GM12878 (cell line): ENCODE results near the gene TM4SF4. TPM values are rescaled to one million over a fixed set of nuclear protein-coding genes. Genes with fewer than 3 reads are reported as not detected.

ENCODE experiments used
- ATAC-seq: fragments of 200-7000 bp; cut with Tn5 transposase; 3 replicates; pipeline ENCODE4 v1.9.1; 2020; ENCODE audit warnings: mild to moderate bottlenecking, moderate library complexity
- BruUV-seq: library from RNA; stranded (reverse); fragments of 400-500 nt; replicated peaks from 2 replicates; lab custom pipeline; 2021; lab: Mats Ljungman, UMichigan
- CTCF ChIA-PET: fragments of 300-600 bp; sonication (Branson Sonifier 250); formaldehyde crosslinking; extraction: SDS; loops from one replicate; lab custom pipeline; 2021; ENCODE audit warnings: inconsistent platforms; lab: Yijun Ruan, JAX
- POLR2A ChIA-PET: fragments of 350-600 bp; formaldehyde crosslinking; extraction: SDS; loops from one replicate; lab custom pipeline; 2021; ENCODE audit warnings: inconsistent platforms; lab: Charles Lee
- RAD21 ChIA-PET: fragments of 300-600 bp; sonication (Branson Sonifier 250); formaldehyde crosslinking; loops from one replicate; lab custom pipeline; 2023; ENCODE audit warnings: antibody characterized with exemption; ENCODE audit not compliant: unreplicated experiment; lab: Charles Lee
- SMC1A ChIA-PET: fragments of 300-600 bp; sonication (Branson Sonifier 250); formaldehyde crosslinking; loops from one replicate; lab custom pipeline; 2023; ENCODE audit not compliant: unreplicated experiment, uncharacterized antibody; lab: Charles Lee
- DNase-seq: peaks from one replicate; pipeline ENCODE4 v3.0.0-alpha.2; 2011; ENCODE audit warnings: low read depth, low spot score
- FAIRE-seq: peaks from 3 replicates; lab custom pipeline; 2011; peaks lifted over from hg19 to GRCh38; lab: Jason Lieb, UNC
- H2AFZ ChIP-seq: 2 replicates; pipeline ENCODE4 v1.6.0; 2011; ENCODE audit warnings: low read depth, low read length, control low read depth; ENCODE audit not compliant: control insufficient read depth
- H3K27ac ChIP-seq: 2 replicates; pipeline ENCODE4 v1.5.1; 2011; ENCODE audit warnings: control low read depth; ENCODE audit not compliant: control insufficient read depth, insufficient read depth
- H3K27me3 ChIP-seq, 2 experiments: replicated peaks in 1 of 2; 2 replicates each; pipeline versions ENCODE4 v1.6.0 to v1.6.1; 2011; ENCODE audit warnings: low read length in 1 of 2; ENCODE audit not compliant: control insufficient read depth in 2 of 2, insufficient read depth in 2 of 2
- H3K36me3 ChIP-seq, 2 experiments: 2 replicates each; pipeline ENCODE4 v1.5.1; 2011; ENCODE audit warnings: low read length in 1 of 2; ENCODE audit not compliant: control insufficient read depth in 2 of 2, insufficient read depth in 2 of 2
- H3K4me1 ChIP-seq: 2 replicates; pipeline ENCODE4 v1.6.1; 2011; ENCODE audit warnings: mild to moderate bottlenecking, low read length, moderate library complexity, mixed read lengths; ENCODE audit not compliant: control insufficient read depth, insufficient read depth
- H3K4me2 ChIP-seq: 2 replicates; pipeline ENCODE4 v1.6.0; 2011; ENCODE audit warnings: control low read depth; ENCODE audit not compliant: control insufficient read depth, insufficient read depth
- H3K4me3 ChIP-seq: fragments of 200-600 bp; sonication (generic); 2 replicates; pipeline ENCODE4 v1.5.1; 2016
- H3K79me2 ChIP-seq: 2 replicates; pipeline ENCODE4 v1.6.0; 2011; ENCODE audit warnings: low read length; ENCODE audit not compliant: control insufficient read depth, insufficient read depth
- H3K9ac ChIP-seq: 2 replicates; pipeline ENCODE4 v1.8.0; 2011; ENCODE audit warnings: low read length, control low read depth, mixed read lengths; ENCODE audit not compliant: control insufficient read depth, insufficient read depth
- H3K9me3 ChIP-seq: replicated peaks from 3 replicates; pipeline ENCODE4 v1.5.1; 2011; ENCODE audit warnings: mild to moderate bottlenecking, low read length; ENCODE audit not compliant: control insufficient read depth, insufficient read depth
- H4K20me1 ChIP-seq: 2 replicates; pipeline ENCODE4 v1.6.0; 2011; ENCODE audit not compliant: control insufficient read depth, insufficient read depth
- CBX5 ChIP-seq: sonication (generic); IDR thresholded peaks from 2 replicates; pipeline ENCODE4 v1.6.1; 2016; ENCODE audit warnings: low read depth, moderate library complexity, mild to moderate bottlenecking, inconsistent platforms
- E2F8 ChIP-seq: fragments of 450-650 bp; IDR thresholded peaks from 2 replicates; pipeline ENCODE4 v1.6.1; 2018; ENCODE audit warnings: mild to moderate bottlenecking, low read depth, moderate library complexity; ENCODE audit not compliant: partially characterized antibody
- EP300 ChIP-seq, 2 experiments: fragments of 150-350 bp in 1 of 2; IDR thresholded peaks; 2 replicates each; pipeline ENCODE4 v1.6.1; 2011 to 2012; ENCODE audit warnings: low read depth in 2 of 2, low read length in 2 of 2, borderline replicate concordance in 1 of 2, improper control_type of control experiment in 1 of 2, inconsistent platforms in 1 of 2; ENCODE audit not compliant: control insufficient read depth in 1 of 2
- STAT3 ChIP-seq: IDR thresholded peaks from 2 replicates; pipeline ENCODE4 v1.6.1; 2011; ENCODE audit warnings: low read depth, low read length, improper control_type of control experiment
- WGBS: methylation state at CpG from one replicate; pipeline ENCODE4 v1.1.6; 2016; ENCODE audit warnings: low lambda C conversion rate; ENCODE audit not compliant: insufficient replicate concordance, insufficient coverage; ENCODE audit errors: missing lambda C conversion rate; 5-methylcytosine and 5-hydroxymethylcytosine counted together
- in situ Hi-C: fragments of 300-500 bp; cut with MboI; formaldehyde crosslinking; loops from 9 replicates; pipeline ENCODE4 v1.14.3; 2018; ENCODE audit warnings: mixed read lengths
- intact Hi-C: fragments of 100-400 bp; cut with micrococcal nuclease; formaldehyde crosslinking; loops from one replicate; pipeline ENCODE4 v1.14.2; 2022; ENCODE audit not compliant: unreplicated experiment
- polyA plus RNA-seq, 11 experiments: library from polyadenylated mRNA; depleted of rRNA in 4 of 11; unstranded in 6 of 11; stranded (reverse) in 5 of 11; fragments of >200 nt; fragmentation: Nextera tagmentation in 4 of 11; fragmentation: Illumina TruSeq in 1 of 11; extraction: Ambion mirVana in 4 of 11; extraction: Trizol in 1 of 11; gene quantifications; 1 replicate in 1 of 11; 2 replicates in 10 of 11; pipeline versions ENCODE4 v1.2.1 to v1.2.3, GENCODE V29; 2011 to 2016; ENCODE audit warnings: inconsistent platforms in 2 of 11, missing spikeins in 2 of 11, low read depth in 1 of 11
- total RNA-seq, 4 experiments: library from RNA; depleted of rRNA in 3 of 4; stranded (reverse); fragments of >200 nt in 3 of 4; fragmentation: Illumina TruSeq in 1 of 4; extraction: Trizol in 1 of 4; gene quantifications; 2 replicates each; pipeline versions ENCODE4 v1.2.1 to v1.2.3, GENCODE V29; 2013 to 2021

The TM4SF4 gene
- total and polyA plus RNA-seq, 10 of the 15 experiments (the other 5 are each of a cell fraction or from before 2014, with no cell fraction given) = 0.06 to 1.3 TPM; not detected in 8

GRCh38 chr3:149547413-149547812 is 72.9 kb downstream of the TM4SF4 start:
- SMC1A ChIA-PET = interaction anchor here (1.1 to 1.4 kb wide), 3 partner anchors 16 to 33 kb away, joined by 4 to 6 read pairs (median 4); no protein-coding TSS in a partner anchor
- in situ Hi-C loops = no loop called here
- BruUV-seq = no TSS peak

More at GRCh38 chr3:149547413-149547812, 72.9 kb downstream of the TM4SF4 start:
- no peak for DNase-seq
- Histone ChIP-seq H3K4me1 (peaks cover 7% of the 10 kb centered on the region), H3K4me3 (no peak overlapping the region), H2AFZ (no peak overlapping the region), H3K9ac (no peak overlapping the region), H3K4me2 (no peak overlapping the region), H3K27ac (no peak overlapping the region), H3K9me3 (no peaks in the 10 kb centered on the region), H3K79me2 (no peaks in the 10 kb centered on the region), H3K27me3 (no peaks in the 10 kb centered on the region), H3K36me3 (no peaks in the 10 kb centered on the region; a peak in 1 of 4 replicates), H4K20me1 (no peaks in the 10 kb centered on the region)
- RAD21 ChIA-PET = interaction anchor here (1.6 kb wide), 1 partner anchor 17 kb away, joined by 8 read pairs; no protein-coding TSS in a partner anchor
- ATAC-seq = no peak
- FAIRE-seq = no peak
- 84% methylated on average over 7 of the region's 9 CpGs for WGBS
- CTCF ChIA-PET = interaction anchor here (0.5 to 3.4 kb wide), 4 partner anchors 16 to 225 kb away, joined by 3 to 17 read pairs (median 8); no protein-coding TSS in a partner anchor
- TF ChIP-seq EP300 (IDR thresholded peaks at IDR 0.05; ENCODE audit: borderline replicate concordance in 1 of 2, control insufficient read depth in 1 of 2, low read depth in 2 of 2, low read length in 2 of 2) = no peak
- no peak for TF ChIP-seq CBX5
- no peak for TF ChIP-seq E2F8
- TF ChIP-seq STAT3 = no peak
- intact Hi-C loops = no loop called here
- POLR2A ChIA-PET = interaction anchor here (0.7 kb wide), 1 partner anchor 28 kb away, joined by 3 read pairs; no protein-coding TSS in a partner anchor
